Measurements from ENCODE around the gene KCNG4. TPM values are rescaled to one million over a fixed set of nuclear protein-coding genes. Genes with fewer than 3 reads are reported as not detected.

The KCNG4 gene
- total RNA-seq, 1 experiment from 2014 or later = 2.4 TPM

DNA sequence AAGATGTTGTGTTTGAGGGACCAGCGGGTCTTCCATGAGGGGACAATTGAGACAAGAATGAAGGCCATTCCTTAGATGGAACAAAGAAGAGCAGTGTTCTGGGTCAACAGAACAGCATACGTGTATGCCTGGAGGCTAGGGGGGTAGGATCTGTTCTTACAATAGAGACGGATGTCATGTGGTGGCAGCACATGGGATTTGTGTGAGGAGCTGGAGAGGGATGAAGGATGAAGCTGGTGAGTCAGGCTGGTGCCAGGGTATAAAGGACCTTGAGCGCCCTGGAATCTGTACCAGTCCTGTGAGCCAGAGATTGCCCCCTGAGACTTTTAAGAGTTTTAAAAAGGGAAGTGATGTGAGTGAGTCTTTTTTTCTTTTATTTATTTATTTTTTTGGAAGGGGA, 32.1 kb upstream of the KCNG4 start:
- no peaks in the 10 kb centered on the region for H3K27me3 ChIP-seq
- no peaks in the 10 kb centered on the region for H3K9me3 ChIP-seq (replicated peaks)
- no peaks in the 10 kb centered on the region for H3K4me1 ChIP-seq
- no peak overlapping the region for H3K27ac ChIP-seq
- DNase-seq = no peak
- H3K36me3 ChIP-seq = no peaks in the 10 kb centered on the region
- no peak overlapping the region for H3K4me3 ChIP-seq

GRCh38 chr16:84271037-84271436, 31.2 kb upstream of the KCNG4 start:
- Histone ChIP-seq H3K4me3 (no peak overlapping the region), H3K27ac (no peak overlapping the region), H3K36me3 (no peaks in the 10 kb centered on the region), H3K27me3 (no peaks in the 10 kb centered on the region), H3K9me3 (replicated peaks) (no peaks in the 10 kb centered on the region), H3K4me1 (no peaks in the 10 kb centered on the region)
- DNase-seq = no peak

DNA sequence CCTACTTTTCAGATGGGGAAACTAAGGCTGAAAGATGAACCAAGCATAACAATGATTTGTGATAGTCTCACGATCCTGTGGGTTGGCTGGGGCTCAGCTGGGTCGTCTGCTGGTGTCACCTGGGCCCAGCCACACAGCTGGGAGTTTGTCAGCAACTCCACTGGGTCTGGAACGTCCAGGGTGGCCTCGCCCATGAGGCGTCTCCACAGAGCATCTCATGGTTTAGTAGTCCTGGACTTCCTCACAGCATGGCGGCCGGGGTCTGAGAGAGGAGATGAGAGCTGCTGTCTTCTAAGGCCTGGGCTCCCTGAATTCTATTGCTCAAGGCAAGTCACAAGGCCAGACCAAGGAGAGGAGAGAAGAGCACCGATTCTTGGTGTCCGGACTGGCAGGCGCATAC, 30.7 kb upstream of the KCNG4 start:
- no peak overlapping the region for H3K4me3 ChIP-seq
- no peak for DNase-seq
- no peaks in the 10 kb centered on the region for H3K9me3 ChIP-seq (replicated peaks)
- H3K36me3 ChIP-seq = no peaks in the 10 kb centered on the region
- H3K27me3 ChIP-seq = no peaks in the 10 kb centered on the region
- H3K27ac ChIP-seq = no peak overlapping the region
- H3K4me1 ChIP-seq = no peaks in the 10 kb centered on the region

DNA sequence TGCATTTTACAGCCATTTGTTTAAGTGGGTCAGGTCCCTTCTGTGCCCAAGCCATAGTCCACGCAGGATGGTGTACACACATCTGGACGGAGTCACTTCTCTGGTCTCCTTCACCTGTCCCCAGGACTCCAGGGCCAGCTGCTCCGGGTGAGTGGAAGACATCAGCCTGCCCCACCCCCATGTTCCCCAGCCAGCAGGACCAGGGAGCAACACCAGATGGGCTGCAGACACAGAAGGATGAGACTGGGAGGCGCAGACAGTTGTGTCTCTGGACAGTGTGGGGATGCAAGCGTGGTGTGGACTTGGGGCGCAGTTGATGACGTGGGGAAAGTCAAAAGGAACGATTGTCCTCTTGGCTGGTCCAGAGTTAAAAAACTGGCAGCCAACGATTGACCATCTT, 30.3 kb upstream of the KCNG4 start:
- no peaks in the 10 kb centered on the region for H3K4me1 ChIP-seq
- no peak overlapping the region for H3K4me3 ChIP-seq
- H3K27ac ChIP-seq = no peak overlapping the region
- no peaks in the 10 kb centered on the region for H3K27me3 ChIP-seq
- no peak for DNase-seq
- H3K9me3 ChIP-seq (replicated peaks) = no peaks in the 10 kb centered on the region
- no peaks in the 10 kb centered on the region for H3K36me3 ChIP-seq

DNA sequence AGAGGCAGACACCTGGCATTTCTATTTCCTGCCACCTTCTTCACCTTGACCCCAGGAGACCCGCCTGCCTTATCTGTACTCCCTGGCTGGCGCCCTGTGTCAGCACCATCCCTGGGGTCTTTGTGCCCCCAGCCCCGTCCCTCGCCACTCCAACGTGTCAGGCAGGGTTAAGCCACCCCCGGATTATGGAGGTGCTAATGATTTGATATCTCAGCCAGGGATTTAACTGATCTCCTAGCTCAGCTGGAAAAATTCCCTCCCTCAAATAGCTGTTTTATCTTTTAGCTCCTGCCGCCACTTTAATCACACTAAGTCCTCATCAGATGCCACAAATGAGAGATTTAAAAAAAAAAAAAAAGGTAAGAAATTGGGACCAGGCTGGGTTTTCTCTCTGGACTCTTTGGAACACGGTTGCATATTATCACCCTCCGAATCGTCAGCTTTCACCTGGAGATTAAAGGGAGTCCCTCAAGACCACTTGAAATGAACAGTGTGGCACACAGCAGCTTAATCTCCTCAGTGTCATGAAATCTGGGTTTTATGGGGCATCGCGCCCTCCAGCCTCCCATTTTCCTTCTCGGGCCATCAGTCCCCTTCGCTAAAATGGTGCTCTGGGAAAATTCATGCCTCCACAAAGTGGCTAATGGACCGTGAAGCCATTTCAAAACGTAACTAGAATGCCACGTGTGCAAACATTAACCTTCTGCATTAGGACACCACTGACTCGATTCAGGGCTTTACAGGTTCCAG, 28.7 kb upstream of the KCNG4 start:
- no peaks in the 10 kb centered on the region for H3K27me3 ChIP-seq
- H3K9me3 ChIP-seq (replicated peaks) = no peaks in the 10 kb centered on the region
- H3K27ac ChIP-seq = no peak overlapping the region
- DNase-seq = peak in 1 of 2 experiments; percentile 43
- H3K4me3 ChIP-seq = no peak overlapping the region
- no peaks in the 10 kb centered on the region for H3K4me1 ChIP-seq
- no peaks in the 10 kb centered on the region for H3K36me3 ChIP-seq

GRCh38 chr16:84267380-84267779, 27.6 kb upstream of the KCNG4 start:
- no peaks in the 10 kb centered on the region for H3K27me3 ChIP-seq
- H3K36me3 ChIP-seq = no peaks in the 10 kb centered on the region
- no peak for DNase-seq
- H3K4me1 ChIP-seq = no peaks in the 10 kb centered on the region
- no peak overlapping the region for H3K4me3 ChIP-seq
- no peak overlapping the region for H3K27ac ChIP-seq
- H3K9me3 ChIP-seq (replicated peaks) = no peaks in the 10 kb centered on the region

- no peaks in the 10 kb centered on the region for H3K27me3 ChIP-seq
- no peaks in the 10 kb centered on the region for H3K4me1 ChIP-seq
- H3K27ac ChIP-seq = no peak overlapping the region
- DNase-seq = peak; percentile 77 to 85
- peak overlapping the region; percentile 37 for H3K4me3 ChIP-seq
- no peaks in the 10 kb centered on the region for H3K36me3 ChIP-seq
- H3K9me3 ChIP-seq (replicated peaks) = no peaks in the 10 kb centered on the region
Measured at GRCh38 chr16:84266451-84266850, 26.6 kb upstream of the KCNG4 start.

DNA sequence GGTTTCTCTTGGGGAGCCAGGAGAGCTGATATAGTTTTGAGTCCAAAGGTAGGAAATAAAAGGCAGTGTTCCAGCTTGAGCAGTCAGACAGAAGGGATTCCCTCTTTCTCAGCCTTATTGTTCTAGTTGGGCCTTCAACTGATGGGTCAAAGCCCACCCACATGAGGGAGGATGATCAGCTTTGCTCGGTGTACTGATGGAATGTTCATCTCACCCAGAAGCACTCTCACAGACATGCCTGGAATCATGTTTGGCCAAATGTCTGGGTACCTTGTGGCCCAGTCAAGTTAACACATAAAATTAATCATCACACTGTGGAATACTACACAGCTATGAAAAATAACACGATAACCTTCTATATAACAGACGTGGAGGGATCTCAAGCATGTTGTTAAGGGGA, 23.1 kb upstream of the KCNG4 start:
- Histone ChIP-seq H3K27me3 (no peaks in the 10 kb centered on the region), H3K4me3 (no peak overlapping the region), H3K4me1 (no peaks in the 10 kb centered on the region), H3K9me3 (replicated peaks) (no peaks in the 10 kb centered on the region), H3K36me3 (no peaks in the 10 kb centered on the region), H3K27ac (no peak overlapping the region)
- no peak for DNase-seq

DNA sequence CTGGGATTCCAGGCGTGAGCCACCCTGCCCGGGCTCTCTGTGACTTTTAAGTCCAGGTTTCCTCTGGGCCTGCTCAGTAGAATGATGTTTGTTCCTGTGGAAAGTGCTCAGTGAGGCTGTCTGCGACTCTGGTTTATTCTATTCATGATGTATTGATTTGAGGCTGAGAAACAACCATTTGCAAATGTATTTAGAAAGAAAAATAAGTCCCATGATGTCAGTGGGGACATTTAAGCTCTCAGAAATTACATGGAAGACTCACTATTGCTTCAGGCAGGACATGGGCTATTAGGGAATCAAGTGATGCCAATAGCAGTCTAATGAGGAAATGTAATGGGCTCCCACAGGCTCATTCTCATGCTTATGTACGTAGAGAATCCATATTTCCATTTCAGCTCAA, 22.2 kb upstream of the KCNG4 start:
- H3K27me3 ChIP-seq = no peaks in the 10 kb centered on the region
- H3K4me1 ChIP-seq = no peaks in the 10 kb centered on the region
- H3K9me3 ChIP-seq (replicated peaks) = no peaks in the 10 kb centered on the region
- no peak overlapping the region for H3K27ac ChIP-seq
- H3K36me3 ChIP-seq = no peaks in the 10 kb centered on the region
- DNase-seq = no peak
- no peak overlapping the region for H3K4me3 ChIP-seq

DNA sequence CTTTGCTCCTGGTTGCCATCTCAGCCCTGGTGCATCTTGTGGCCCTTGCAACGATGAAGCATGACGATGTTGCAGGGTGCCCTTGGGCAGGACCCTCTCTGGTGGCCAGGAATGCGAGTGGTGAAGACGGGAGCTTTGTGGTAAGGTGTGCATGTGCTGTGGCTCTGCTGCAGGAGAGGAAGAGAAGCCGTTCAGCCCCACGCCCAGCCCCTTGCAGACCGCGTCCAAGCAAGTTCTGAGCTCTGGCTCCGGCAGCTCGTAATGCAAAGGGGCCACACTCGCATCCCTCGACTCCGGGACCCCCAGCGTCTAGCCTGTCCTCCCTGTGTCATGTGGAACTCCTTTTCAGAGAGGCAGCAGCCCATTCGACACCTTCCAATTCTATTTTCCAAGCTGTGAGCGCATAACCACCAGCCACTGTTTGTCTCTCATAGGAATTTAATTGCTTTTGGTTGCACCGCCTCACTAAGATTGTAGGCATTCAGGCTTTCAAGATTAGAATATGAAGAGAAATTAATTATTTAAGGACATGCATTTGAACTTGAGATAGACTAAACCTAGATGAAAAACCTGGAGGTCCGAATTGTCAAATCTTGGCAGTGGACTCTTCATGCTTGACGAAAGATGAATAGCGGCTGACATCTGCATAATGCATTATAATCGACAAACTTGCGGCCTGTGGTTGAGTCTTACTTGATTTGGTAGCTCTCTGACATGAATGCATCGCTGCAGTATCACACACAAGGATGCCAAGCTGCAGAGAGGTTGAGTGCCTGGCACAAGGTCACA, 21.1 kb upstream of the KCNG4 start:
- no peak overlapping the region for H3K27ac ChIP-seq
- H3K4me1 ChIP-seq = no peaks in the 10 kb centered on the region
- H3K9me3 ChIP-seq (replicated peaks) = no peaks in the 10 kb centered on the region
- H3K4me3 ChIP-seq = no peak overlapping the region
- no peak for DNase-seq
- H3K27me3 ChIP-seq = no peaks in the 10 kb centered on the region
- H3K36me3 ChIP-seq = no peaks in the 10 kb centered on the region

- no peak for DNase-seq
- Histone ChIP-seq H3K4me1 (no peaks in the 10 kb centered on the region), H3K9me3 (replicated peaks) (no peaks in the 10 kb centered on the region), H3K36me3 (no peaks in the 10 kb centered on the region), H3K27ac (no peak overlapping the region), H3K4me3 (no peak overlapping the region), H3K27me3 (no peaks in the 10 kb centered on the region)
Measured at GRCh38 chr16:84259691-84260090, 19.9 kb upstream of the KCNG4 start.

- Histone ChIP-seq H3K4me1 (no peaks in the 10 kb centered on the region), H3K4me3 (no peak overlapping the region), H3K9me3 (replicated peaks) (no peaks in the 10 kb centered on the region), H3K27ac (no peak overlapping the region), H3K27me3 (no peaks in the 10 kb centered on the region), H3K36me3 (no peaks in the 10 kb centered on the region)
- no peak for DNase-seq
Measured at GRCh38 chr16:84258266-84258665, 18.5 kb upstream of the KCNG4 start.

DNA sequence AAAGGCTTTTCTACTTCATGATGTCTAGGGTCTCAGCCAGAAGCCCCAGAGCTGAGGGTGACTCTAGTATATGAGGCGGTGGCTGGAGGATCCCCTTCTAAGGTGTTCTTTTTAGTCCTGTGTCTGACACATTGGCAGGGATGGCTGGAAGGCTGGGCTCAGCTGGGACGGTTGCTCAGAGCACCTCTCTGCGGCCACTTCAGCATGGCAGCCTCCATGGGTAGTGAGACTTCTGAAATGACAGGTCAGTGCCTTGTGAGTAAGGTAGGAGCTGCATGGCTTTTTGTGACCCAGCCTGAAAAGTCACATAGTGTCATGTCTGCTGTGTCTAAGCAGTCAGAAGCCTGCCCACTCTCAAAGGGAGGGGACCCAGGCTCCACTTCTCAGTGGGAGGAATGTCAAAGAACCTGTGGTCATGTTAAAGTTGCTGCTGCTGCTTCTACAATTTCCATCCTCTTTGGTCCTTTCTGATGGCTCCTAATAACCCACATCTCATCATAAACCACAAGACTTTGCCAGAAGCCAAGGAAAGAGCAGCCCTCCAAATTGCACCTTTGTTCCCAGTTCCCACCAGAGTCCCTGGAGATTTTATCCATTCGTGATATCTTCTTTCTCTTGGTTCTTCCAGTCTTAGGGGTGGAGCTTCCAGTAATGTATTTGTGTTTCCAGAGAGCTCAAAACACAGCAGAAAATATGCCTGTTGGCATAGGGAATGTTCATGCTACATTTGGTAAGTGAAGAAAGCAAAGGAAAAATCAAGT, 15.4 kb upstream of the KCNG4 start:
- no peak for DNase-seq
- H3K27ac ChIP-seq = no peak overlapping the region
- H3K36me3 ChIP-seq = no peaks in the 10 kb centered on the region
- H3K4me3 ChIP-seq = no peak overlapping the region
- no peaks in the 10 kb centered on the region for H3K27me3 ChIP-seq
- no peaks in the 10 kb centered on the region for H3K9me3 ChIP-seq (replicated peaks)
- no peaks in the 10 kb centered on the region for H3K4me1 ChIP-seq

- Histone ChIP-seq H3K27ac (no peak overlapping the region), H3K4me3 (no peak overlapping the region), H3K27me3 (no peaks in the 10 kb centered on the region), H3K9me3 (replicated peaks) (no peaks in the 10 kb centered on the region), H3K36me3 (no peaks in the 10 kb centered on the region), H3K4me1 (no peaks in the 10 kb centered on the region)
- DNase-seq = no peak
Measured at GRCh38 chr16:84254062-84254461, 14.2 kb upstream of the KCNG4 start.

DNA sequence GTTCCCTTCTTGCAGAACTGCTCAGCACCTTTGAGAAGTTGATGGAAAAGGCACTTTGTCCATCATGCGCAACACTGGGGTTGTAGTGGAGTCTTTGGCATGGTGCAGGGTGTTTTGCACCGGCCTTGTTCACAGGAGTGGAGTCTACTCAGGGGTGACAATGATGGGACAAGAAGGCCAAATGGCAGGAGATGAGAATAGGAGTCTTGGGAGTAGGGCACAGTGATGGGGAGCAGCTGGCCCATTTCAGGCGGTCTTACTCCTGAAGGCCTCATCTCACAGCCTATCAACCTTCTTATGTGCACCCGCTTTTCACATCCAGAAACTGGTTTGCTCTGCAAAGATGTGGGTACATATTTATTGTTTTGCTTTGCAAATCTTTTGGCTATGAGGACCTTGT, 13.4 kb upstream of the KCNG4 start:
- 0 out of 2 replicates have a peak, but pooled peaks cover under 1% of the 10 kb centered on the region for H3K4me1 ChIP-seq
- no peak overlapping the region for H3K4me3 ChIP-seq
- no peak for DNase-seq
- no peak overlapping the region for H3K27ac ChIP-seq
- no peaks in the 10 kb centered on the region for H3K27me3 ChIP-seq
- no peaks in the 10 kb centered on the region for H3K9me3 ChIP-seq (replicated peaks)
- H3K36me3 ChIP-seq = no peaks in the 10 kb centered on the region
